ENCODE results near the gene C9orf153.

Gene C9orf153

DNA sequence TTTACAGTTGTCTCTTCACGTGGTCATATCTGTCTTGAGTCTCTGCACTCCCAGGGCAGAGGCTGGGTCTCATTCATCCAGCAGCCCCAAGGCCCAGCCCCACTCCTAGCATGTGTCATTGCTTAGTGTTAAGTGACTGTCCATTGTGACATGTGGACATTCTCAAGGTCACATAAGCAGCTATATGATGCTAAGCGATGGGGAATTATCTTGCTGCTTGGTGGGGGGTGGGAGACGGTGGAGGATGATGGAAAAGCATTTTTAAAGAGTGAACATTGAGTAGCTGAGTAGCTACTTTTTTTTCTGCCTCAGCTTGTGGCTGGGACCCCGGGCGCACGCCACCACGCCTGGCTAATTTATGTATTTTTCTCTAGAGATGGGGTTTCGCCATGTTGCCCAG lies at the start of gene C9orf153:
TSS of gene C9orf153 (minus strand) at position 101 of the 400 bp plus-strand sequence. CDS start 30,054 bp downstream, outside the sequence.
- no peak for TF ChIP-seq CTCF (IDR thresholded peaks at IDR 0.05; ENCODE audit: low read depth, low read length, missing control alignments)

DNA sequence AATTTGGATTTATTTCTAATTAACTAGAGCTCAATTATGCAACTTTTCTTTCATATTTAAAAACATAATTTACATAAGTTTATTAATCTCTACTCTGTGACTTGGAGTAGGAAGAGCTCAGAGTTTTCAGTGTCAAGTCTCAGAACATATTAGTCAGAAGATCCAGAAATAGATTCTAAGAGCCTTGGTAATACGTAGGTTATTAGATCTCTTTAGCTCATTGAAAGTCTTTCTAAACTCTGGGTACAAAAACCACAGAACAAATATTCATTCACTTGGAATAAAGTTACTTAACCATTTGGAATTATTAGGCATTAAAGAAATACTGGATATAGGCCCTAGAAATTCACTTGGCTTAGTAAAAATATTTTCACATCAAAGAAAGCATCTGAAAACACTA lies 49.2 kb upstream of the C9orf153 start:
- no peak for DNase-seq (ENCODE audit: extremely low read depth, low read depth)
- no peak for TF ChIP-seq CTCF (IDR thresholded peaks at IDR 0.05; ENCODE audit: low read depth, low read length, missing control alignments)

More for the DNA sequence above, at the start of gene C9orf153:
- no peak within 1 kb of the TSS for H3K4me3 ChIP-seq (replicated peaks; ENCODE audit: low read depth, low read length)
- no peak for DNase-seq (ENCODE audit: extremely low read depth, low read depth)

GRCh38 chr9:86304236-86304730 lies 44.8 kb upstream of the C9orf153 start:
- no peak overlapping the region for H3K4me3 ChIP-seq (replicated peaks; ENCODE audit: low read depth, low read length)
- no peak for DNase-seq (ENCODE audit: extremely low read depth, low read depth)
- TF ChIP-seq CTCF (IDR thresholded peaks at IDR 0.05; ENCODE audit: low read depth, low read length, missing control alignments), result no peak

More for the DNA sequence above, 49.2 kb upstream of the C9orf153 start:
- H3K4me3 ChIP-seq (replicated peaks; ENCODE audit: low read depth, low read length), result no peak overlapping the region

GRCh38 chr9:86303316-86303975 lies 44.0 kb upstream of the C9orf153 start:
- TF ChIP-seq CTCF (IDR thresholded peaks at IDR 0.05; ENCODE audit: low read depth, low read length, missing control alignments), result no peak
- H3K4me3 ChIP-seq (replicated peaks; ENCODE audit: low read depth, low read length), result no peak overlapping the region
- no peak for DNase-seq (ENCODE audit: extremely low read depth, low read depth)

DNA sequence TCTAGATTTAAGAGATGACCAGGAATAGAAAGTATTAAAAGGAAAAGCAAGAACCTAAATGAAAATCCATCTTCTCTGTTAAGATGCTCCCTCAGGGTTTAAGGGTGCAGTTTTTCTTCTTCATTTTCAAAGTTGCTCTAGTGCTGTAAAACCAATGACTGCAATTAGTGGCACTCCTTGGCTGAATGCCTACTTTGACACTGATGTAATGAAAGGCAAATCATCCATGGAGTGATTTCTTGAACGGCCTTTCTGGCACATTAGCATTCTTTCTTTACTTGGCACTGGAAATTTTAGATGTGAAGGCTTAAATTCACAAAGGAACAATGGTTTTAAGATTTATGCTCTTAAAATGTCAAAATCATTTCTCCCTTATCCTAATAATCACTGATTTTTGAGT lies 42.2 kb upstream of the C9orf153 start:
- H3K4me3 ChIP-seq (replicated peaks; ENCODE audit: low read depth, low read length), result no peak overlapping the region
- TF ChIP-seq CTCF (IDR thresholded peaks at IDR 0.05; ENCODE audit: low read depth, low read length, missing control alignments), result no peak
- no peak for DNase-seq (ENCODE audit: extremely low read depth, low read depth)

DNA sequence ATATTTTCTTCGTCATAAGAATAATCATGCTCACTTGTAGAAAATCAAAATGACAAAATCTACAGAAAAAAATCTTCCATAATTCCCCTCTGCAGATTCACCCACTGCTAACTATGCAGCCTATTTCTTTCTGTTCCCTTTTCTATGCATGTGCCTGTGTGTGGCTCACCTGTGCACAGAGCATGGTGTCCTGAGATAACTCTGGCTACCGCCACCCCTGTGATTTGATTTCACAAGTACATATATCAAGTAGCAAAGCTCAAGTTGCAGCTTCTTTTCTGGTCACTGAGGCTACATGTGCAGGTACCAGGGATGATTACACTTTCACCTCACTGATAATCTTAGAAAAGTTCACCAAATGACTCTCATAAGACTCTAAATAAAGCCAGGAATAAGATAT lies 41.2 kb upstream of the C9orf153 start:
- TF ChIP-seq CTCF (IDR thresholded peaks at IDR 0.05; ENCODE audit: low read depth, low read length, missing control alignments), result no peak
- H3K4me3 ChIP-seq (replicated peaks; ENCODE audit: low read depth, low read length), result no peak overlapping the region

More for the DNA sequence above, 41.2 kb upstream of the C9orf153 start:
- no peak for DNase-seq (ENCODE audit: extremely low read depth, low read depth)

Data from HFF-Myc (cell line).